GM12892 (cell line): Measurements from ENCODE around the gene PSD2.

ENCODE experiments used
- POLR2AphosphoS5 ChIP-seq: IDR thresholded peaks from 2 replicates; pipeline ENCODE4 v1.6.1; 2011; ENCODE audit warnings: low read depth, low read length, control low read depth
- TAF1 ChIP-seq: IDR thresholded peaks from 2 replicates; pipeline ENCODE4 v1.6.1; 2011; ENCODE audit warnings: low read depth, mild to moderate bottlenecking, control low read depth, low read length, borderline replicate concordance

GRCh38 chr5:139805545-139805944 is 9.9 kb downstream of the PSD2 start:
- TF ChIP-seq POLR2AphosphoS5 (no peak), TAF1 (no peak)
